HUES64 (cell line): Measurements from ENCODE around the gene RFX2.
"Not testable (repeated sequence)": the region's sequence is repeated elsewhere in the genome, so short reads cannot be mapped to it uniquely, and the experiment has no call there.

Experiments used
- H3K27ac ChIP-seq: 2 replicates; pipeline ENCODE4 v1.7.0; 2013; ENCODE audit warnings: low read depth, low read length, inconsistent platforms
- H3K27me3 ChIP-seq: 2 replicates; pipeline ENCODE4 v1.6.1; 2013; ENCODE audit warnings: mild to moderate bottlenecking, low read length; ENCODE audit not compliant: insufficient read depth
- H3K36me3 ChIP-seq: 2 replicates; pipeline ENCODE4 v1.6.1; 2013; ENCODE audit warnings: mild to moderate bottlenecking, low read length; ENCODE audit not compliant: insufficient read depth
- H3K4me1 ChIP-seq: 2 replicates; pipeline ENCODE4 v1.6.1; 2013; ENCODE audit warnings: mild to moderate bottlenecking, low read length, moderate library complexity; ENCODE audit not compliant: insufficient read depth
- H3K4me3 ChIP-seq: 2 replicates; pipeline ENCODE4 v1.5.1; 2013; ENCODE audit warnings: mild to moderate bottlenecking, low read length, moderate library complexity
- H3K9ac ChIP-seq: 2 replicates; pipeline ENCODE4 v1.6.1; 2013; ENCODE audit warnings: mild to moderate bottlenecking, low read depth, low read length
- H3K9me3 ChIP-seq: 2 replicates; pipeline ENCODE4 v1.6.1; 2013; ENCODE audit warnings: low read depth, low read length; ENCODE audit not compliant: insufficient read depth
- WGBS: fragments of 150-250, 120-280 bp; methylation state at CpG from one replicate; pipeline ENCODE4 v1.1.7; 2013; ENCODE audit warnings: missing lambda C conversion rate; 5-methylcytosine and 5-hydroxymethylcytosine counted together

The RFX2 gene

GRCh38 chr19:6119031-6119430 is 8.7 kb upstream of the RFX2 start:
- H3K27ac ChIP-seq, result no peak overlapping the region
- no peaks in the 10 kb centered on the region for H3K4me1 ChIP-seq
- no peaks in the 10 kb centered on the region for H3K9me3 ChIP-seq
- no peak overlapping the region for H3K4me3 ChIP-seq
- H3K36me3 ChIP-seq, result no peaks in the 10 kb centered on the region
- no peaks in the 10 kb centered on the region; the same call in 1 of the 2 replicates for H3K27me3 ChIP-seq
- H3K9ac ChIP-seq, result no peak overlapping the region

- no peak overlapping the region for H3K9ac ChIP-seq
- H3K4me1 ChIP-seq, result no peaks in the 10 kb centered on the region
- no peak overlapping the region for H3K27ac ChIP-seq
- H3K36me3 ChIP-seq, result no peaks in the 10 kb centered on the region
- no peak overlapping the region for H3K4me3 ChIP-seq
- H3K27me3 ChIP-seq, result no peaks in the 10 kb centered on the region; the same call in 1 of the 2 replicates
- WGBS, result 86% methylated on average over 1 of the region's 2 CpGs
- no peaks in the 10 kb centered on the region for H3K9me3 ChIP-seq
These were observed 7.7 kb upstream of the RFX2 start for GRCh38 chr19:6118043-6118442.

DNA sequence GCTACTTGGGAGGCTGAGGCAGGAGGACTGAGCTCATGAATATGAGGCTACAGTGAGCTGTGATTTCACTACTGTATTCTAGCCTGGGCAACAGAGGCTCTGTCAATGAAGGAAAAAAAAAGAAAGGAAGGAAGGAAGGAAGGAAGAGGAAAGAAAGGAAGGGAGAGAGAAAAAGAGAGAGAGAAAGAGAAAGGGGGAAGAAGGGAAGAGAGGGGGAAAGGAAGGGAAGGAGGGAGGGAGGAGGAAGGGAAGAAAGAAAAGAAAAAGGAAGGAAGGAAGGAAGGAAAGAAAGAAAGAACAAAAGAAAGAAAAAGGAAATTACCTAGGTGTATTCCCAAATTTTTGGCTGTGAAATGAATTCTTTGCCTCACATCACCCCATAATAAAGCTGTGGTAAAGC is 7.2 kb upstream of the RFX2 start:
- Histone ChIP-seq H3K9me3 (no peaks in the 10 kb centered on the region), H3K4me1 (no peaks in the 10 kb centered on the region), H3K9ac (no peak overlapping the region), H3K27ac (no peak overlapping the region), H3K36me3 (no peaks in the 10 kb centered on the region), H3K4me3 (no peak overlapping the region), H3K27me3 (no peaks in the 10 kb centered on the region; the same call in 1 of the 2 replicates)

DNA sequence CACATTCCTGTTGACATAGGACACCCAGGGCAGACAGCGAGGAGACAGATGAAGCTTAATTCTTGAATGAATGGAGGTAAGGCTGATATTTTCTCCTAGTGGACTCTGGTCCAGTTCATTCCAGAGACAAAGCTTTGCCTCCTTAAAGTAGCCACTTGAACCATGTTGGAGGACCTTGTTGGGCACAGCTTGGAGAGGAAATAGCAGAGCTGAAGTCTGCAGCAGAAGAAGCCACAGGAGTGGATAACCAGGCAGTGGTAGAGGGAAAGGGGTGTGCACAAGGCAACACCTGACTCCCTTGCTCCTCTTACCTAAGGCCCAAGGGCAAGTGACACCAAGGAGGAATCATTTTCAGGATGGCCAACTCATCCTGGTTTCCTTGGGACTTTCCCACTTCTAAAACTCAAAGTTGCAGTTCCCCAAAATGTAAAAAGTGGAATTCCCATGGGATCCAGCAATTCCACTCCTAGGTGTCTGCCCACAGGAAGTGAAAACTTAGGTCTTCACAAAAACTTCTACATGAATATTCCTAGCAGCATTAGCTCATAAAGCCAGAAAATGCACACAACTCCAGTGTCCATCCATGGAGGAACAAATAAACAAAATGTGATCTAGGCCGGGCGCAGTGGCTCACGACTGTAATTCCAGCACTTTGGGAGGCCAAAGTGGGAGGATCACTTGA is 6.6 kb upstream of the RFX2 start:
- H3K4me3 ChIP-seq, result no peak overlapping the region
- H3K36me3 ChIP-seq, result no peaks in the 10 kb centered on the region
- no peaks in the 10 kb centered on the region; the same call in 1 of the 2 replicates for H3K27me3 ChIP-seq
- no peak overlapping the region for H3K27ac ChIP-seq
- no peaks in the 10 kb centered on the region for H3K4me1 ChIP-seq
- H3K9ac ChIP-seq, result no peak overlapping the region
- no peaks in the 10 kb centered on the region for H3K9me3 ChIP-seq
- 93% methylated on average over 4 of the region's 4 CpGs for WGBS

DNA sequence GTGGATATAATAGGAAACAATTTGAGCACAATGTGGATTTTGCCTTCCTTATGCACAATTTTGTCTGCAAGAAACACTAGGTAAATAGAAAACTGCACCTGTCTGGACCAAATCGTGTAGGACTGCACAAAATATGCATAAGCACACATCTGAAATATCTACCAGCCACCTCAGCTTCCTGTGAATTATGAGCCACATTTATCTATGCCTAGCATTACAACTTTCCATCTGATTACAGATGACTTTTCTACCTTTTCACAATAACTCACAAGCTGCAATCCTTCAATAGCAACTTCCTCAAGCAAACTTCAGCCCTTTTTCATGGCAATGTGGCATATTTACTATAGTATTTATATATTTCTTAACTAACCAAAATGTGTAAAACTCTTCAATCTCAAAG is 5.7 kb upstream of the RFX2 start:
- 77% methylated on average over 1 of the region's 1 CpG for WGBS
- H3K9ac ChIP-seq, result no peak overlapping the region

GRCh38 chr19:6113616-6114188 is 3.4 kb upstream of the RFX2 start:
- no peak overlapping the region for H3K27ac ChIP-seq
- H3K4me1 ChIP-seq, result no peaks in the 10 kb centered on the region
- no peak overlapping the region for H3K9ac ChIP-seq
- WGBS, result 76% methylated on average over 15 of the region's 15 CpGs
- H3K27me3 ChIP-seq, result peaks cover 14% of the 10 kb centered on the region
- no peak overlapping the region for H3K4me3 ChIP-seq
- H3K36me3 ChIP-seq, result no peaks in the 10 kb centered on the region
- no peaks in the 10 kb centered on the region for H3K9me3 ChIP-seq

More for the DNA sequence above, 5.7 kb upstream of the RFX2 start:
- H3K4me1 ChIP-seq, result no peaks in the 10 kb centered on the region
- no peak overlapping the region for H3K4me3 ChIP-seq
- H3K27ac ChIP-seq, result no peak overlapping the region
- no peaks in the 10 kb centered on the region for H3K9me3 ChIP-seq
- no peaks in the 10 kb centered on the region for H3K36me3 ChIP-seq
- H3K27me3 ChIP-seq, result no peaks in the 10 kb centered on the region; the same call in 1 of the 2 replicates

DNA sequence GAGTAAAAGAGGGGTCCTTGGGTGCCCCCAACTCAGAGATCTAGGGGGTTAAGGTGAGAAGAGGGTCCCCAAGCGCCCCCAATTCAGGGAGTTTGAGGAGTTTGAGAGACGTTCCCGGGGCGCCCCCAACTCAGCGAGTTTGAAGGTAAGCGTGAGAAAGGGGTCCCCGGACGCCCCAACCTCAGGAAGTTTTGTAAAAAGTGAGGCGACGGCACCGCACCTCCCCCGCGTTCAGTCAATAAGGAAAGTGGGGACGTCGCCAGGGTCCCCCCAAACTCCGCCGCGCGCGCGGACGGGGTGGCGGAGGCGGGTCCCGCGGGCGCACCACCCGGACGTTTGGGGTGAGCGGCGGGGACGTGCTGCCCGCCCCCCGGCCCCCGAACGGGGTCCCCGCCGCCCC is 353 bp downstream of the RFX2 start:
- WGBS, result 3% methylated on average over 38 of the region's 38 CpGs
- H3K9ac ChIP-seq, result no peak overlapping the region

GRCh38 chr19:6108721-6109633 is 1.3 kb downstream of the RFX2 start:
- H3K9ac ChIP-seq, result 0 out of 2 replicates have a peak overlapping the region, but pooled peaks have one; percentile 32
- no peak overlapping the region for H3K27ac ChIP-seq
- H3K36me3 ChIP-seq, result no peaks in the 10 kb centered on the region
- peaks cover 28% of the 10 kb centered on the region for H3K27me3 ChIP-seq
- 6% methylated on average over 38 of the region's 47 CpGs for WGBS
- no peaks in the 10 kb centered on the region for H3K9me3 ChIP-seq
- no peaks in the 10 kb centered on the region for H3K4me1 ChIP-seq
- H3K4me3 ChIP-seq, result peak overlapping the region; percentile 82

More for the DNA sequence above, 353 bp downstream of the RFX2 start:
- no peaks in the 10 kb centered on the region for H3K36me3 ChIP-seq
- H3K27ac ChIP-seq, result no peak overlapping the region
- H3K4me1 ChIP-seq, result no peaks in the 10 kb centered on the region
- peak overlapping the region; percentile 82 for H3K4me3 ChIP-seq
- no peaks in the 10 kb centered on the region for H3K9me3 ChIP-seq
- peaks cover 28% of the 10 kb centered on the region for H3K27me3 ChIP-seq

GRCh38 chr19:6106643-6107294 is 3.5 kb downstream of the RFX2 start:
- H3K9ac ChIP-seq, H3K36me3 ChIP-seq, H3K9me3 ChIP-seq, H3K4me1 ChIP-seq, H3K27ac ChIP-seq, H3K4me3 ChIP-seq: not testable (repeated sequence)
- 89% methylated on average over 15 of the region's 15 CpGs for WGBS
- peaks cover 28% of the 10 kb centered on the region for H3K27me3 ChIP-seq

- Histone ChIP-seq H3K4me1 (no peaks in the 10 kb centered on the region), H3K27ac (no peak overlapping the region), H3K9ac (no peak overlapping the region), H3K9me3 (no peaks in the 10 kb centered on the region), H3K4me3 (no peak overlapping the region), H3K36me3 (no peaks in the 10 kb centered on the region), H3K27me3 (peaks cover 28% of the 10 kb centered on the region)
- WGBS, result 89% methylated on average over 11 of the region's 11 CpGs
These were observed 4.9 kb downstream of the RFX2 start for GRCh38 chr19:6105444-6105843.

GRCh38 chr19:6103894-6104293 is 6.4 kb downstream of the RFX2 start:
- Histone ChIP-seq H3K9ac (no peak overlapping the region), H3K4me3 (no peak overlapping the region), H3K27ac (no peak overlapping the region), H3K9me3 (no peaks in the 10 kb centered on the region), H3K36me3 (no peaks in the 10 kb centered on the region), H3K27me3 (peaks cover 16% of the 10 kb centered on the region), H3K4me1 (no peaks in the 10 kb centered on the region)
- 82% methylated on average over 4 of the region's 4 CpGs for WGBS
